ENCODE data around the gene STX10.
A peak's percentile ranks its signal among the peaks of the same experiment; 100 is the strongest.

DNA sequence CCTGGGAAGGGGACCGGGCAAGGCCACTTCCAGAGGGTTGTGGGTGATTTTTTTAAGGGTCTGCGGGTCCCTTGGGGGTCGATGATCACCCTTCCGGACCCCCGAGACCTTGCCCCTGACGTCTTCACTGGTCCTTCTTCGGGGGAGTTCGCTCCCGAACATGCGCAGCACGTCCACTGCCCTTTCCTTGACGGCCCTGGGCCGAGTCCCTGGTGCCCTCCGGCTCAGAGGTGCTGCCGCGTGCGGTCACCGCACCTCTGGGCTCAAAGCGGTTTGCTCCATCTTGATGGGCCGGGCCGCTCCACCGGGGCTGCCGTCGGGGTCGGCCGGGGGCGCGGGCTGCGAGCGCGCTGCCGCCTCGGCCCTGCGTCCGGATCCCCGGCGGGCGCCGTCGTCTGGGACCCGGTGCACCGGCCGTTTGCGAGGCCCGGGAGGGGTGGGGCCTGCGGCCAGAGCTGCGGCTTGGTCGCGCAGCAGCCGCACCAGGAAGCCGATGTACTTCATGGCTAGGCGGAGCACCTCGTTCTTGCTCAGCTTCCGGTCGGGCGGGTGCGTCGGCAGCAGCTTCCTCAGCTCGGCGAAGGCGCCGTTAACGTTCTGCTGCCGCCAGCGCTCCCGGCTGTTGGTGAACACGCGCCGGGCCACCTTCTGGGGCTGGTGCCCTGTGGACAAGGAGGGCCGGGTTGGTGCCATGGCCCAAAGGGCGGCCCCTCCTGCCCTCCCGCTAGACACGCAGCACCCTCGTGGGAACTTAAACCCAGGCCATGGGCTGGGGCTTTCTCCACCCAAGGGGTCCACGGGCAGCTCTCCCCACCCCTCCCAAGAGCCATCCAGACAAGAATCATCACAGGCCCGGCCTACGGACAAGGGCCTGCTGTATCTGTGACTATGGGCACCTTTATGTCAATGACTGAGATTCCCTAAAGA is 50.8 kb downstream of the STX10 start:
- TF ChIP-seq RFX5 (IDR thresholded peaks at IDR 0.05; ENCODE audit: low read depth, low read length): no peak
- 0 out of 2 replicates have a peak, but pooled peaks have one; percentile 16 for TF ChIP-seq NR2C2 (CRISPR knock-in tag; IDR thresholded peaks at IDR 0.05)
- 0 out of 2 replicates have a peak, but pooled peaks have one; percentile 53 for TF ChIP-seq NR2C2 (tag; IDR thresholded peaks at IDR 0.05)
- TF ChIP-seq, protein P1, sequence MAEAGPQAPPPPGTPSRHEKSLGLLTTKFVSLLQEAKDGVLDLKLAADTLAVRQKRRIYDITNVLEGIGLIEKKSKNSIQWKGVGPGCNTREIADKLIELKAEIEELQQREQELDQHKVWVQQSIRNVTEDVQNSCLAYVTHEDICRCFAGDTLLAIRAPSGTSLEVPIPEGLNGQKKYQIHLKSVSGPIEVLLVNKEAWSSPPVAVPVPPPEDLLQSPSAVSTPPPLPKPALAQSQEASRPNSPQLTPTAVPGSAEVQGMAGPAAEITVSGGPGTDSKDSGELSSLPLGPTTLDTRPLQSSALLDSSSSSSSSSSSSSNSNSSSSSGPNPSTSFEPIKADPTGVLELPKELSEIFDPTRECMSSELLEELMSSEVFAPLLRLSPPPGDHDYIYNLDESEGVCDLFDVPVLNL (CRISPR knock-in tag; IDR thresholded peaks at IDR 0.05; ENCODE audit: low read depth): no peak
- TF ChIP-seq, protein P2, sequence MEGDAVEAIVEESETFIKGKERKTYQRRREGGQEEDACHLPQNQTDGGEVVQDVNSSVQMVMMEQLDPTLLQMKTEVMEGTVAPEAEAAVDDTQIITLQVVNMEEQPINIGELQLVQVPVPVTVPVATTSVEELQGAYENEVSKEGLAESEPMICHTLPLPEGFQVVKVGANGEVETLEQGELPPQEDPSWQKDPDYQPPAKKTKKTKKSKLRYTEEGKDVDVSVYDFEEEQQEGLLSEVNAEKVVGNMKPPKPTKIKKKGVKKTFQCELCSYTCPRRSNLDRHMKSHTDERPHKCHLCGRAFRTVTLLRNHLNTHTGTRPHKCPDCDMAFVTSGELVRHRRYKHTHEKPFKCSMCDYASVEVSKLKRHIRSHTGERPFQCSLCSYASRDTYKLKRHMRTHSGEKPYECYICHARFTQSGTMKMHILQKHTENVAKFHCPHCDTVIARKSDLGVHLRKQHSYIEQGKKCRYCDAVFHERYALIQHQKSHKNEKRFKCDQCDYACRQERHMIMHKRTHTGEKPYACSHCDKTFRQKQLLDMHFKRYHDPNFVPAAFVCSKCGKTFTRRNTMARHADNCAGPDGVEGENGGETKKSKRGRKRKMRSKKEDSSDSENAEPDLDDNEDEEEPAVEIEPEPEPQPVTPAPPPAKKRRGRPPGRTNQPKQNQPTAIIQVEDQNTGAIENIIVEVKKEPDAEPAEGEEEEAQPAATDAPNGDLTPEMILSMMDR (IDR thresholded peaks at IDR 0.05 in 2 of 3, conservative IDR thresholded peaks at IDR 0.05 in 1 of 3; ENCODE audit: insufficient read depth in 2 of 3, low read depth in 1 of 3, low read length in 3 of 3): no peak
- no peak for TF ChIP-seq SP1 (CRISPR knock-in tag; IDR thresholded peaks at IDR 0.05)
- TF ChIP-seq ATF3 (IDR thresholded peaks at IDR 0.05): no peak
- TF ChIP-seq ATF3 (CRISPR knock-in tag; conservative IDR thresholded peaks at IDR 0.05): no peak
- TF ChIP-seq PML (IDR thresholded peaks at IDR 0.05; ENCODE audit: low read length): no peak; the same call in 1 of the 2 replicates

All from K562 (cell line).